Naive thymus-derived CD8-positive, alpha-beta T cell (primary cell): ENCODE data around the gene ACSL6. TPM values are rescaled to one million over a fixed set of nuclear protein-coding genes. Genes with fewer than 3 reads are reported as not detected.

Experiments
- ATAC-seq, 2 donors: fragments of 150-1000 bp; cut with Tn5 transposase in 1 of 2; sonication (Bioruptor Pico), chemical (Tn5 transposase) in 1 of 2; 1 replicate in 1 of 2; 2 replicates in 1 of 2; pipeline ENCODE4 v1.10.0; 2021; ENCODE audit warnings: mild to moderate bottlenecking in 2 of 2, moderate library complexity in 2 of 2
- POLR2A ChIA-PET: fragments of 350-600 bp; sonication (Branson Sonifier 250); formaldehyde crosslinking; loops from one replicate; lab custom pipeline; 2021; ENCODE audit warnings: antibody characterized with exemption; lab: Charles Lee
- DNase-seq, 10 donors: peaks; one replicate each; pipeline versions ENCODE4 v3.0.0 to v3.0.0-alpha.2; 2020 to 2022
- H3K27ac Mint-ChIP-seq, 10 donors: one replicate each; pipeline ENCODE4 v1.8.0; 2020 to 2022; ENCODE audit warnings: mild to moderate bottlenecking in 10 of 10, mixed read lengths in 10 of 10, moderate library complexity in 4 of 10, inconsistent platforms in 1 of 10
- H3K27me3 Mint-ChIP-seq, 5 donors: one replicate each; pipeline ENCODE4 v1.8.0; 2021 to 2022; ENCODE audit warnings: mixed read lengths in 5 of 5
- H3K36me3 Mint-ChIP-seq, 3 donors: one replicate each; pipeline ENCODE4 v1.8.0; 2020 to 2022; ENCODE audit warnings: mixed read lengths in 3 of 3, mild to moderate bottlenecking in 2 of 3, inconsistent platforms in 1 of 3
- H3K4me1 Mint-ChIP-seq, 4 donors: one replicate each; pipeline ENCODE4 v1.8.0; 2021 to 2022; ENCODE audit warnings: mixed read lengths in 4 of 4
- H3K4me3 Mint-ChIP-seq, 10 donors: one replicate each; pipeline ENCODE4 v1.8.0; 2020 to 2022; ENCODE audit warnings: mild to moderate bottlenecking in 10 of 10, mixed read lengths in 10 of 10, moderate library complexity in 6 of 10, inconsistent platforms in 1 of 10
- H3K9me3 Mint-ChIP-seq, 9 donors: one replicate each; pipeline ENCODE4 v1.8.0; 2020 to 2022; ENCODE audit warnings: mixed read lengths in 9 of 9, mild to moderate bottlenecking in 3 of 9, inconsistent platforms in 1 of 9, moderate library complexity in 1 of 9
- polyA plus RNA-seq, 3 donors: library from polyadenylated mRNA; unstranded; fragments of 300-500 nt; fragmentation: Illumina TruSeq; gene quantifications; one replicate each; pipeline ENCODE4 v1.2.3, GENCODE V29; 2021
- total RNA-seq, 8 experiments: library from RNA in 2 of 8; stranded (reverse) in 2 of 8; gene quantifications; one replicate each; pipeline ENCODE4 v1.2.3 and lab custom pipeline; 2021 to 2026

Gene ACSL6
- total and polyA plus RNA-seq, 5 experiments from 2014 or later: 11.4 to 41.8 (median 16.5) TPM

GRCh38 chr5:131994533-131995226 is 16.8 kb downstream of the ACSL6 start:
- H3K9me3 Mint-ChIP-seq: no peaks in the 10 kb centered on the region

GRCh38 chr5:131994090-131994489 is 17.4 kb downstream of the ACSL6 start:
- Mint-ChIP-seq H3K9me3 (no peaks in the 10 kb centered on the region), H3K4me1 (peaks cover 13 to 25% (median 16%) of the 10 kb centered on the region in 4 donors), H3K4me3 (no peak overlapping the region), H3K36me3 (no peaks in the 10 kb centered on the region), H3K27me3 (peaks cover 0 to 7% (median 0%) of the 10 kb centered on the region in 5 donors), H3K27ac (no peak overlapping the region)
- DNase-seq: peak in 1 of 10 donors; percentile 54
- ATAC-seq: no peak
- POLR2A ChIA-PET: no interaction called here

More at GRCh38 chr5:131994533-131995226, 16.8 kb downstream of the ACSL6 start:
- H3K4me1 Mint-ChIP-seq: peaks cover 16 to 31% (median 21%) of the 10 kb centered on the region in 4 donors
- H3K27ac Mint-ChIP-seq: peak overlapping the region in 1 of 10 donors; percentile 41
- ATAC-seq (no peak), DNase-seq (no peak)
- H3K36me3 Mint-ChIP-seq: no peaks in the 10 kb centered on the region
- no peak overlapping the region for H3K4me3 Mint-ChIP-seq
- peaks cover 0 to 7% (median 0%) of the 10 kb centered on the region in 5 donors for H3K27me3 Mint-ChIP-seq
- POLR2A ChIA-PET: no interaction called here

- POLR2A ChIA-PET: no interaction called here
- DNase-seq (no peak), ATAC-seq (no peak)
- no peaks in the 10 kb centered on the region for H3K9me3 Mint-ChIP-seq
- no peak overlapping the region for H3K4me3 Mint-ChIP-seq
- H3K36me3 Mint-ChIP-seq: no peaks in the 10 kb centered on the region
- no peak overlapping the region for H3K27ac Mint-ChIP-seq
- H3K4me1 Mint-ChIP-seq: peaks cover 9 to 21% (median 12%) of the 10 kb centered on the region in 4 donors
- H3K27me3 Mint-ChIP-seq: peaks cover 0 to 7% (median 0%) of the 10 kb centered on the region in 5 donors
These were observed 17.8 kb downstream of the ACSL6 start for GRCh38 chr5:131993676-131994075.

- no peak for ATAC-seq
- peak overlapping the region in 1 of 10 donors; percentile 47 for H3K27ac Mint-ChIP-seq
These were observed 19.1 kb downstream of the ACSL6 start for GRCh38 chr5:131992370-131992769.

GRCh38 chr5:131991593-131992324 is 19.7 kb downstream of the ACSL6 start:
- POLR2A ChIA-PET: interaction anchor here (0.6 to 1.3 kb wide), 2 partner anchors 9 to 11 kb away, joined by 4 to 5 read pairs; no protein-coding TSS in a partner anchor
- DNase-seq (no peak), ATAC-seq (no peak)

More at GRCh38 chr5:131992370-131992769, 19.1 kb downstream of the ACSL6 start:
- DNase-seq: no peak
- POLR2A ChIA-PET: interaction anchor here (0.6 to 1.3 kb wide), 2 partner anchors 9 to 11 kb away, joined by 4 to 5 read pairs; no protein-coding TSS in a partner anchor
- Mint-ChIP-seq H3K27me3 (peaks cover 0 to 7% (median 0%) of the 10 kb centered on the region in 5 donors), H3K4me3 (no peak overlapping the region), H3K4me1 (peaks cover 6 to 13% (median 8%) of the 10 kb centered on the region in 4 donors), H3K9me3 (no peaks in the 10 kb centered on the region), H3K36me3 (no peaks in the 10 kb centered on the region)

GRCh38 chr5:131990716-131991115 is 20.7 kb downstream of the ACSL6 start:
- ATAC-seq: no peak
- POLR2A ChIA-PET: no interaction called here
- no peaks in the 10 kb centered on the region for H3K36me3 Mint-ChIP-seq

More at GRCh38 chr5:131991593-131992324, 19.7 kb downstream of the ACSL6 start:
- Mint-ChIP-seq H3K27ac (peak overlapping the region in 1 of 10 donors; percentile 1), H3K4me3 (no peak overlapping the region), H3K27me3 (peaks cover 0 to 7% (median 0%) of the 10 kb centered on the region in 5 donors), H3K36me3 (no peaks in the 10 kb centered on the region), H3K4me1 (peaks cover 5 to 9% (median 6%) of the 10 kb centered on the region in 4 donors), H3K9me3 (no peaks in the 10 kb centered on the region)

GRCh38 chr5:131988601-131989000 is 22.9 kb downstream of the ACSL6 start:
- Mint-ChIP-seq H3K4me1 (peaks cover 2 to 17% (median 5%) of the 10 kb centered on the region in 4 donors), H3K4me3 (no peak overlapping the region), H3K9me3 (no peaks in the 10 kb centered on the region), H3K27me3 (peaks cover 0 to 7% (median 0%) of the 10 kb centered on the region in 5 donors), H3K36me3 (no peaks in the 10 kb centered on the region), H3K27ac (peak overlapping the region in 1 of 10 donors; percentile 34)
- POLR2A ChIA-PET: no interaction called here
- ATAC-seq (no peak), DNase-seq (no peak)

More at GRCh38 chr5:131990716-131991115, 20.7 kb downstream of the ACSL6 start:
- Mint-ChIP-seq H3K4me3 (no peak overlapping the region), H3K27ac (no peak overlapping the region), H3K4me1 (peaks cover 0 to 7% (median 1%) of the 10 kb centered on the region in 4 donors), H3K9me3 (no peaks in the 10 kb centered on the region), H3K27me3 (peaks cover 0 to 7% (median 0%) of the 10 kb centered on the region in 5 donors)
- peak in 1 of 10 donors; percentile 38 for DNase-seq

- H3K27ac Mint-ChIP-seq: peak overlapping the region in 3 of 10 donors; percentile 4 to 70 (median 24)
- POLR2A ChIA-PET: no interaction called here
- H3K4me3 Mint-ChIP-seq: no peak overlapping the region
These were observed 24.2 kb downstream of the ACSL6 start for GRCh38 chr5:131987251-131987650.

GRCh38 chr5:131986161-131986912 is 25.1 kb downstream of the ACSL6 start:
- DNase-seq: peak in 1 of 10 donors; percentile 14
- Mint-ChIP-seq H3K36me3 (no peaks in the 10 kb centered on the region), H3K4me3 (no peak overlapping the region), H3K27me3 (no peaks in the 10 kb centered on the region), H3K27ac (peak overlapping the region in 3 of 10 donors; percentile 24 to 70 (median 51)), H3K9me3 (no peaks in the 10 kb centered on the region), H3K4me1 (peaks cover 9 to 31% (median 13%) of the 10 kb centered on the region in 4 donors)
- ATAC-seq: no peak
- POLR2A ChIA-PET: no interaction called here

More at GRCh38 chr5:131987251-131987650, 24.2 kb downstream of the ACSL6 start:
- no peaks in the 10 kb centered on the region for H3K36me3 Mint-ChIP-seq
- ATAC-seq: no peak
- no peaks in the 10 kb centered on the region for H3K9me3 Mint-ChIP-seq
- H3K27me3 Mint-ChIP-seq: no peaks in the 10 kb centered on the region
- DNase-seq: peak in 1 of 10 donors; percentile 16
- peaks cover 9 to 31% (median 13%) of the 10 kb centered on the region in 4 donors for H3K4me1 Mint-ChIP-seq

- no peak for ATAC-seq
- Mint-ChIP-seq H3K27ac (peak overlapping the region in 1 of 10 donors; percentile 19), H3K9me3 (peaks cover 0 to 2% (median 0%) of the 10 kb centered on the region in 9 donors), H3K4me1 (peaks cover 9 to 31% (median 17%) of the 10 kb centered on the region in 4 donors), H3K27me3 (no peaks in the 10 kb centered on the region), H3K36me3 (no peaks in the 10 kb centered on the region), H3K4me3 (peak overlapping the region in 1 of 10 donors; percentile 14)
- DNase-seq: peak in 1 of 10 donors; percentile 15
- POLR2A ChIA-PET: no interaction called here
These were observed 26.3 kb downstream of the ACSL6 start for GRCh38 chr5:131984956-131985665.

GRCh38 chr5:131983244-131983771 is 28.1 kb downstream of the ACSL6 start:
- no peak overlapping the region for H3K4me3 Mint-ChIP-seq
- DNase-seq: no peak
- no peaks in the 10 kb centered on the region for H3K27me3 Mint-ChIP-seq
- no peak for ATAC-seq
- POLR2A ChIA-PET: no interaction called here
- peaks cover 9 to 33% (median 20%) of the 10 kb centered on the region in 4 donors for H3K4me1 Mint-ChIP-seq
- peaks cover 0 to 2% (median 0%) of the 10 kb centered on the region in 9 donors for H3K9me3 Mint-ChIP-seq
- H3K27ac Mint-ChIP-seq: peak overlapping the region in 2 of 10 donors; percentile 28 to 41
- H3K36me3 Mint-ChIP-seq: no peaks in the 10 kb centered on the region
